HG03521 (cell line): ENCODE measurements around the gene HSCB.
A peak's percentile ranks its signal among the peaks of the same experiment; 100 is the strongest.
"Not testable (repeated sequence)": the region's sequence is repeated elsewhere in the genome, so short reads cannot be mapped to it uniquely, and the experiment has no call there.

Source experiments
- ATAC-seq: cut with Tn5 transposase; IDR thresholded peaks from one replicate; pipeline ENCODE4 v1.9.1; 2021; ENCODE audit warnings: mild to moderate bottlenecking, moderate library complexity; ENCODE audit not compliant: unreplicated experiment

Gene HSCB

GRCh38 chr22:28738876-28739275, 3.0 kb upstream of the HSCB start:
- not testable (repeated sequence) for ATAC-seq

- no peak for ATAC-seq
Measured at GRCh38 chr22:28741200-28741784, 547 bp upstream of the HSCB start.

GRCh38 chr22:28742562-28742962, 723 bp downstream of the HSCB start:
- no peak for ATAC-seq

GRCh38 chr22:28743852-28744251, 2.0 kb downstream of the HSCB start:
- no peak for ATAC-seq

GRCh38 chr22:28750471-28750881, 8.6 kb downstream of the HSCB start:
- no peak for ATAC-seq

- ATAC-seq = not testable (repeated sequence)
Measured at GRCh38 chr22:28754512-28754911, 12.7 kb downstream of the HSCB start.

GRCh38 chr22:28759861-28760560, 18.2 kb downstream of the HSCB start:
- ATAC-seq = no peak

GRCh38 chr22:28761449-28761755, 19.6 kb downstream of the HSCB start:
- no peak for ATAC-seq

- not testable (repeated sequence) for ATAC-seq
Measured at GRCh38 chr22:28762000-28762399, 20.2 kb downstream of the HSCB start.

GRCh38 chr22:28766628-28767027, 24.8 kb downstream of the HSCB start:
- ATAC-seq = no peak

GRCh38 chr22:28768701-28769393, 27.0 kb downstream of the HSCB start:
- ATAC-seq = no peak

GRCh38 chr22:28769394-28770085, 27.7 kb downstream of the HSCB start:
- ATAC-seq = no peak

GRCh38 chr22:28771195-28771791, 29.5 kb downstream of the HSCB start:
- no peak for ATAC-seq

GRCh38 chr22:28772633-28773460, 31.0 kb downstream of the HSCB start, which contains the start of gene CCDC117:
CCDC117 (plus strand) TSS chr22:28772695; CDS start chr22:28772850, 155 bp downstream.
- ATAC-seq = peak; percentile 82

GRCh38 chr22:28773461-28773867, 31.6 kb downstream of the HSCB start:
- peak; percentile 13 for ATAC-seq

GRCh38 chr22:28774378-28774777, 32.5 kb downstream of the HSCB start:
- ATAC-seq = no peak

GRCh38 chr22:28779833-28780232, 38.0 kb downstream of the HSCB start:
- no peak for ATAC-seq

- ATAC-seq = no peak
Measured at GRCh38 chr22:28780296-28780695, 38.5 kb downstream of the HSCB start.

- ATAC-seq = no peak
Measured at GRCh38 chr22:28783786-28784671, 42.2 kb downstream of the HSCB start.
